ENCODE results near the gene BABAM1. TPM values are rescaled to one million over a fixed set of nuclear protein-coding genes. Genes with fewer than 3 reads are reported as not detected.
A peak's percentile ranks its signal among the peaks of the same experiment; 100 is the strongest.

The BABAM1 gene
- total and polyA plus RNA-seq, 9 of the 15 experiments (the other 6 are each of a cell fraction or from before 2014, with no cell fraction given), result 14.7 to 160 (median 113) TPM

- TF ChIP-seq CUX1 (CRISPR knock-in tag; IDR thresholded peaks at IDR 0.05), result no peak
- no peak for TF ChIP-seq THAP7 (CRISPR knock-in tag; IDR thresholded peaks at IDR 0.05)
- TF ChIP-seq HOMEZ (CRISPR knock-in tag; IDR thresholded peaks at IDR 0.05), result 0 out of 2 replicates have a peak, but pooled peaks have one; percentile 37
- no peak for TF ChIP-seq C11orf30 (IDR thresholded peaks at IDR 0.05; ENCODE audit: low read depth)
- TF ChIP-seq THRAP3 (IDR thresholded peaks at IDR 0.05; ENCODE audit: borderline replicate concordance), result no peak
- no peak for TF ChIP-seq CEBPB (tag; IDR thresholded peaks at IDR 0.05)
- no peak for TF ChIP-seq MTA1 (IDR thresholded peaks at IDR 0.05; ENCODE audit: borderline replicate concordance)
- TF ChIP-seq NCOA4 (IDR thresholded peaks at IDR 0.05; ENCODE audit: partially characterized antibody), result no peak
- 0 out of 2 replicates have a peak, but pooled peaks have one; percentile 6 for TF ChIP-seq ZNF592 (IDR thresholded peaks at IDR 0.05)
- peak; percentile 57 for TF ChIP-seq PHF20 (IDR thresholded peaks at IDR 0.05; ENCODE audit: partially characterized antibody)
- no peak for TF ChIP-seq PRMT5 (CRISPR knock-in tag; IDR thresholded peaks at IDR 0.05)
- peak; percentile 80; the same call in 1 of the 2 replicates for TF ChIP-seq L3MBTL2 (IDR thresholded peaks at IDR 0.05)
- peak; percentile 20 for TF ChIP-seq HNRNPLL (IDR thresholded peaks at IDR 0.05; ENCODE audit: low read depth, low read length, poor library complexity, severe bottlenecking)
- 0 out of 2 replicates have a peak, but pooled peaks have one; percentile 2 for TF ChIP-seq ZEB2 (IDR thresholded peaks at IDR 0.05)
Observed at GRCh38 chr19:17246681-17247425, 20.4 kb upstream of the BABAM1 start (continued).

Data from K562 (cell line).